Mesothelial cell of epicardium (in vitro differentiated cells): ENCODE results near the gene URB2. TPM values are rescaled to one million over a fixed set of nuclear protein-coding genes. Genes with fewer than 3 reads are reported as not detected.
A peak's percentile ranks its signal among the peaks of the same experiment; 100 is the strongest.

Experiments used
- DNase-seq, 2 experiments: peaks; one replicate each; pipeline ENCODE4 v3.0.0; 2021; ENCODE audit warnings: low spot score in 2 of 2; ENCODE audit not compliant: unreplicated experiment in 2 of 2
- H3K27ac Mint-ChIP-seq: 2 replicates; pipeline ENCODE4 v1.8.0; 2021; ENCODE audit warnings: mixed read lengths
- H3K27me3 Mint-ChIP-seq: 2 replicates; pipeline ENCODE4 v1.8.0; 2021; ENCODE audit warnings: low read depth, mixed read lengths
- H3K36me3 Mint-ChIP-seq: 2 replicates; pipeline ENCODE4 v1.8.0; 2021; ENCODE audit warnings: mixed read lengths
- H3K4me1 Mint-ChIP-seq: 2 replicates; pipeline ENCODE4 v1.8.0; 2021; ENCODE audit warnings: mixed read lengths
- H3K4me3 Mint-ChIP-seq: 2 replicates; pipeline ENCODE4 v1.8.0; 2021; ENCODE audit warnings: mild to moderate bottlenecking, moderate library complexity, mixed read lengths
- H3K9me3 Mint-ChIP-seq: 2 replicates; pipeline ENCODE4 v1.8.0; 2021; ENCODE audit warnings: mixed read lengths
- CTCF ChIP-seq: fragments of 200-600 bp; sonication (generic); IDR thresholded peaks from one replicate; pipeline ENCODE4 v1.5.0; 2021; ENCODE audit warnings: antibody characterized with exemption; ENCODE audit not compliant: unreplicated experiment
- total RNA-seq: library from RNA; stranded (reverse); gene quantifications from 3 replicates; pipeline ENCODE4 v1.2.1, GENCODE V29; 2021

The URB2 gene
- total RNA-seq, 1 donor from 2014 or later = 11.4 TPM

- H3K27me3 Mint-ChIP-seq = no peaks in the 10 kb centered on the region
- H3K27ac Mint-ChIP-seq = no peak overlapping the region
- TF ChIP-seq CTCF = no peak
- DNase-seq = no peak
- peaks cover 10% of the 10 kb centered on the region for H3K36me3 Mint-ChIP-seq
- no peak overlapping the region for H3K4me3 Mint-ChIP-seq
- H3K4me1 Mint-ChIP-seq = peaks cover 3% of the 10 kb centered on the region
- H3K9me3 Mint-ChIP-seq = no peaks in the 10 kb centered on the region
Measured at GRCh38 chr1:229661897-229662296, 35.9 kb downstream of the URB2 start.

GRCh38 chr1:229664133-229664689 is 38.2 kb downstream of the URB2 start:
- Mint-ChIP-seq H3K27ac (no peak overlapping the region), H3K36me3 (peaks cover 4% of the 10 kb centered on the region), H3K4me3 (no peak overlapping the region), H3K9me3 (no peaks in the 10 kb centered on the region), H3K27me3 (no peaks in the 10 kb centered on the region), H3K4me1 (peaks cover 3% of the 10 kb centered on the region)
- DNase-seq = peak in 1 of 2 experiments; percentile 46
- TF ChIP-seq CTCF = no peak

GRCh38 chr1:229665912-229666558 is 40.0 kb downstream of the URB2 start:
- TF ChIP-seq CTCF = no peak
- H3K27ac Mint-ChIP-seq = no peak overlapping the region
- H3K4me1 Mint-ChIP-seq = peaks cover 3% of the 10 kb centered on the region
- no peaks in the 10 kb centered on the region for H3K27me3 Mint-ChIP-seq
- H3K9me3 Mint-ChIP-seq = no peaks in the 10 kb centered on the region
- no peak overlapping the region for H3K4me3 Mint-ChIP-seq
- H3K36me3 Mint-ChIP-seq = no peaks in the 10 kb centered on the region
- no peak for DNase-seq

- no peaks in the 10 kb centered on the region for H3K9me3 Mint-ChIP-seq
- no peak for TF ChIP-seq CTCF
- no peak overlapping the region for H3K27ac Mint-ChIP-seq
Measured at GRCh38 chr1:229666585-229666984, 40.5 kb downstream of the URB2 start.

GRCh38 chr1:229669333-229669732 is 43.3 kb downstream of the URB2 start:
- Mint-ChIP-seq H3K4me1 (no peaks in the 10 kb centered on the region), H3K36me3 (no peaks in the 10 kb centered on the region), H3K4me3 (no peak overlapping the region), H3K27me3 (no peaks in the 10 kb centered on the region), H3K27ac (no peak overlapping the region), H3K9me3 (no peaks in the 10 kb centered on the region)
- no peak for DNase-seq
- TF ChIP-seq CTCF = no peak

More at GRCh38 chr1:229666585-229666984, 40.5 kb downstream of the URB2 start:
- H3K4me3 Mint-ChIP-seq = no peak overlapping the region
- no peaks in the 10 kb centered on the region for H3K27me3 Mint-ChIP-seq
- H3K4me1 Mint-ChIP-seq = no peaks in the 10 kb centered on the region
- no peak for DNase-seq
- no peaks in the 10 kb centered on the region for H3K36me3 Mint-ChIP-seq
